T-helper 9 cell (primary cell): Measurements from ENCODE around the gene NKPD1.

Experiments
- DNase-seq: peaks from one replicate; pipeline ENCODE4 v3.0.0-alpha.2; 2020

Gene NKPD1

DNA sequence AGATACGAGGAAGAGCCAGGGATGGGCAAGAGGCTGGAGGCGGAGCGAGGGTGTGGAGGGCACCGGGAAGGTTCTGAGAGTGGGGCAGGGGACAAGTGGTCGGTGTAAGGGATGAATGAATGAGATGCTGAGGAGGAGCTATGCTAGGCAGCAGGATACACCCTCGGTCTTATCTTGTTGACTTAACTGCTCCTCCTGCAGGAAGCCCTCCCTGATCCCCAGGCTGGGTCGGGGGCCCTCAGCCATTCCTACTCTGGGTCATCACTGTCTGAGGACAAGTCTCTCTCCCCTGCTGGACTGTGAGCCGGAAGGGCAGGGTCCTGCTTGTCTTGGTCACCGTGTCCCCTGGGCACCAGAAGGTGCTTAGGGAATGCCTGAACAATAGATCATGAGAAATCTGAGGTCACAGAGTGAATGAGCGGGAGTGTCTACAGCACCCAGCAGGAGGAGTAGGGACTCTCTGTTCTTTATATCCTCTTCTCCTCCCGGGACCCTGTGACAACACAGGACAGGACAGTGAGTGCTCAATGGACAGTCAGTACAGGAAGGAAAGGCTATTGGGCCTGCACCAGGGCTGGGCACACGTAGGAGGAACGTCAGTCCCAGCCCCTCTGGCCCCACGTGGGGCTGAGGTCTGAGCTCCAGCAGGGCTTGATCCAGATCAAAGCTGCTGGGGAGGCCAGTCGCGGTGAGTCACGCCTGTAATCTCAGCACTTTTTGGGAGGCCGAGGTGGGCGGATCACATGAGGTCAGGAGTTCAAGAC is 6.5 kb downstream of the NKPD1 start:
- no peak for DNase-seq

DNA sequence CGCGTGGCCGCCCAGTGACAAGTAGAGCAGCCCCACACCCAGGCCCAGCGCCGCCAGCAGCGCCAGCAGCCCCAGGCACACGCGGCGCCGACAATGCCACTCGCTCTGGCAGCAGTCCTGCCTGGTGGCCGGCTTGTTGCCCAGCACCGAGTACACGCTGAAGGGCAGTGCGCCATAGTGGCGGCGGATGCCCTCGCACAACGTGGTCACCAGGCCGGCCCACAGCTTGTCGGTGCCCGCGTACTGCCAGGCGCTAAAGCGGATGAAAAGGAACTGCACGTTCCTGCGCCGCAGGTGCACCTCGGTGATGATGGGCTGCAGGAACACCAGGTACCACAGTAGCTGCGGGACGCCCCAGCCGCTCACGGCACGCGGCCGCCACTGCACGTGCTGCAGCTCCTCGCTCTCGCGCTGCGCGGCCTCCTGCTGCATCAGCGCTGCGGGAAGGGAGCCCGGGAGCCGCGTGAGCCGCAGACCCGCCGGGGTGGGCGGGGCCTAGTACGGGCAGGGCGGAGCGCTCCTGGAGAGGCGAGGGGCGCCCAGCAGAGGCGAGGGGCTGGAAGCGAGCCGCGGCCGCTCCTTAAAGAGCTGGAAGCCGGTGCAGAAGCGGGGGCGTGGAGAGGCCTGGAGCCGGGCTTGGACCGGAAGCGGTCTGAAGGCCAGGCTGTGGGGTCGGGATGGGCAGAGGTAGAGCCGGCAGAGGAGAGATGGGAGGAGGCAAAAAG is 7.3 kb downstream of the NKPD1 start:
- DNase-seq = peak; percentile 26

DNA sequence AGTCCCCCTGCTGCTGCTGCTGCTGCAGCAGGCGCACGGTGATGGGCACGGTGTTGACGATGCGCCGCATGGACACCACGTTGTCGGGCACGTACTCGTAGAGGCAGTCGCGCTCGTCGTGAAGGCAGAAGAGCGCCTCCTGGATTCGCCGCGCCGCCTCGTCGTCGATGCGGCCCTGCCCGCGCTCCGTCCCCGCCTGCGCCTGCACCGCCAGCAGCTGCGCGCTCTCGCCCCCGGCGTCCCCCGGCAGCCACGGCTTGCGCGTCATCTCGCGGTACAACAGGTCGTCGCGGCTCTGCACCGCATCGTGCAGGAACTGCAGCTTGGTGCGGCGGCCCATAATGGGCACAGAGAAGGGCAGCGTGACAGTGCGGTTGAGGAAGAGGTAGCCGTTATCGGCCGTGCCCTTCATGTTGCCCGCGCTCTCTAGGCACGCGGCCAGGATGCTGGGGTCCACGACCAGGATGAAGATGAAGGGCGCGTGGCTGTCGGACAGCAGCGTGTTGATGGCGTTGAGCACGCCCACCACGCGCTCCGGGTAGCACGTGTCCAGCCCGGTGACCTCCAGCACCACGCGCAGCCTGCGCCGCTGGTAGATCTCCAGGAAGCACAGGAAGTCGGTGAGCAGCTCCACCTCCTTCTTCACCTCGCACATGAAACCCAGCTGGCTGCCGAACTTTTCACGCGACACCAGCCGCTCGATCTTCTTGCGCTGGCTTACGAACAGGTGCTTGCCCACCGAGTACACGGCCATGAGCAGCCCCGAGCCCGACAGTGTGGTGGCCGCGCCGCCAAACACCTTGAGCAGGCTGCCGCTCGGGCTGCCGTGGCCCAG is 8.1 kb downstream of the NKPD1 start:
- peak; percentile 22 for DNase-seq

GRCh38 chr19:45151821-45152503 is 8.8 kb downstream of the NKPD1 start:
- DNase-seq = no peak

DNA sequence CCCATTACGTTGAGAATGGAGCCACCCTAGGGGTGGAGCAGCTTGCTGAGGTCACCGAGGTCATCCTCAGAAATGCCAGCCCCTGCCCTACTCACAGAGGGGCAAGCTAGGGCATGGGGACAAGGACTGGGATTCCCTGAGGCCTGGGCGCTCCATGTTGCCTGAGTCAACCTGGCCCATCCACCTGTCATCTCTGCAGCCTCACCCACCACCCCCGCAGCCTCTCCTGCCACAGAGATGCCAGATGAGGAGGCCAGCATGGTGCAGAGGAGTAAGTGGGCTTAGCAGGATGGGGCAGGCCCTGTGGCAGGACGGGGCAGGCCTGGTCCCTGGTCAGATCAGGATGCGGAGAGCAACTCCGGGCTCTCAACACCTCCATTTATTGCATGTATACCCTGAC is 9.5 kb downstream of the NKPD1 start:
- DNase-seq = no peak

- no peak for DNase-seq
These were observed 10.0 kb downstream of the NKPD1 start for GRCh38 chr19:45150751-45151281.

GRCh38 chr19:45150180-45150579 is 10.6 kb downstream of the NKPD1 start:
- DNase-seq = no peak

GRCh38 chr19:45149129-45149528 is 11.7 kb downstream of the NKPD1 start:
- no peak for DNase-seq

GRCh38 chr19:45147835-45148676 is 12.7 kb downstream of the NKPD1 start:
- no peak for DNase-seq

GRCh38 chr19:45146741-45147205 is 14.0 kb downstream of the NKPD1 start:
- no peak for DNase-seq

DNA sequence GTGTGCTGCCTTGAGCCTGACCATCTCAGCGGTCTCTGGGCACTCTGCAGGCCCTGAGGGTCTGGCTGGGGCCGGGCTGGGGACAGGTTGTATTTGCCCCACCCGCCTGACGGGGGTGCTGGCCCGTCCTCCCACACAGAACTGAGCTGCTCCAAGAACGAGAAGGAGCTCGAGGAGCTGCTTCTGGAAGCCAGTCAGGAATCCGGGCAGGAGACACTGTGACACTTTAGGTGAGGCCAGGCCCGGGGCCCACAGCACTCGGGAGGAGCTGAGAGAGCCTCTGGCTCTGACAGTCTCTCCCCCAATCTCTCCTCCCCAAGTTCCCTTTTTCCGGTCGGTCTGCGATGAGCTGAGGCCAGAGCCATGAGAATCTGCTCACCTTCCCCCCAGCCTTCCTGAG is 14.5 kb downstream of the NKPD1 start:
- DNase-seq = no peak

GRCh38 chr19:45145270-45146189 is 15.3 kb downstream of the NKPD1 start:
- no peak for DNase-seq

GRCh38 chr19:45144431-45145269 is 16.1 kb downstream of the NKPD1 start:
- no peak for DNase-seq

DNA sequence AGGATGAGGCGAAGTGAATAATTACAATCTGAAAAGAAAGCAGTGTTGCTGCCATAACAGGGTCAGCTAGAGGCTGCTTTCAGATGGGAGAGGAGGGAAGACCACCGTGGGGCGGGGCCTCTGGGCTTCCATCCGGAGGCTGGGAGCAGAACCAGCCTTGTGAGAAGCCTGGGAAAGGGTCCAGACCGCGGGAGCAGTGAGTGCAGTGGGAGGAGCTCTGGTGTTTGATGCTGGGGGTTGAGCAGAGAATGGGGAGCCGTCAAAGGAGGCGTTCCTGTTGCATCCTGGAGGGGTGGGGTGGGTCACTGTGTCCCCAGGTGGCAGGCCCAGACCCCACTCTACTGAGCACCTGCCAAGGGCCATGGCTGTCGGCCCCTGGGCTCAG is 18.1 kb downstream of the NKPD1 start:
- DNase-seq = no peak

DNA sequence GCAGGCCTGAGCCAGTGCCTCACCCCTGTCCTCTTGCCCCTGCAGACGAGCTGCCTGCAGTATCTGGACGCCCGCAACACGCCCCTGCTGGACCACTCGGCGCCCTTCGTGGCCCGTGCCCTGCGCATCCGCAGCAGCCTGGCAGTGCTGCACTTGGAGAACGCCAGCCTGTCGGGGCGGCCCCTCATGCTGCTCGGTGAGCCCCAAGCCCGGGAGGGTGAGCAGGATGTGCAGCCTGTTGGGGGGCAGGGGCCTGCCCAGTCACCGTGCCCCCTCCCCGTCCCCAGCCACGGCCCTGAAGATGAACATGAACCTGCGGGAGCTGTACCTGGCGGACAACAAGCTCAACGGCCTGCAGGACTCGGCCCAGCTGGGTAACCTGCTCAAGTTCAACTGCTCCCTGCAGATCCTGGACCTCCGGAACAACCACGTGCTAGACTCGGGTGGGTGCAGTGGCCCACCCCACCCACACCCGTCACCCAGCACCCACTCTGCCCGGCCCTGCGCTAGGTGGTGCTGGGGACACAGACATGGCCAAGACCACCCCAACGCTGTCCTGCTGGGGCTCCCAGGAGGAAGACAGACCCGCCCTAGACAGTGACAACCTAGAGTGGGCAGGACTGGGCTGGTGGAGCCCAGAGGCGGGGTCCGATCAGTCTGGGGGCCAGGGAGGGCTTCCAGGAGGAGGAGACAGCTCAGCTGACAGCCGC is 18.6 kb downstream of the NKPD1 start:
- DNase-seq = no peak

DNA sequence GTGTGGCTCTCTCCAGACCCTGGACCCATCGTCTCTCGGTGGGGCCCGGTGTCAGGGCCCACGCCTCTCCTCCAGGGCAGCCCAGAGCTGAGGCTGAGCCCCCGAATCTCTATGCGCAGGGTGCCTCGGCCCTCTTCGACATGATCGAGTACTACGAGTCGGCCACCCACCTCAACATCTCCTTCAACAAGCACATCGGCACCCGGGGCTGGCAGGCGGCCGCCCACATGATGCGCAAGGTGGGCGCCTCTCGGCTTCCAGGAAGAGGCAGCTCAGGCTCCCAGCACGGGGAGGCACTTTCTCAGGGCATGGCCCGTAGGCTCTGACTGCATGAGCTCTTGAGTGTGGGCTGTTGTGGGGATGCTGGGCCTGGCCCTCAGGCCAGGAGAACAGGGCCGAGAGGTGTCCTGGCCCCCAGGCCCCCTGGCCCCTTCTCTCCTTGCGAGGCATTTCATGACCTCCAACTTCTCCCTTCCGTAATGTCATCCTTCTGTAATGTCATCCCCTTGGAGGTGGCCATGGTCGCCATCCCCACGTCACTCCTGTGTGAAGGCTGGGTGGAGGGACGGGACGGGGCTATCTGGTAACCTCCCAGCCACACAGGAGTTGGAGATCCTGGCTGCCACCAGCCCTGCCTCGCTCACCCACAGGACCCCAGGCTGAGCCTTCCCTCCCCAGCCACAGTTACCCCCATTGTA is 19.4 kb downstream of the NKPD1 start:
- DNase-seq = no peak

- DNase-seq = no peak
These were observed 20.2 kb downstream of the NKPD1 start for GRCh38 chr19:45140533-45140932.

- DNase-seq = no peak
These were observed 20.7 kb downstream of the NKPD1 start for GRCh38 chr19:45140144-45140503.
